ENCODE data around the gene TRPV2.
A peak's percentile ranks its signal among the peaks of the same experiment; 100 is the strongest.
"Not testable (repeated sequence)": the region's sequence is repeated elsewhere in the genome, so short reads cannot be mapped to it uniquely, and the experiment has no call there.

TRPV2 gene

DNA sequence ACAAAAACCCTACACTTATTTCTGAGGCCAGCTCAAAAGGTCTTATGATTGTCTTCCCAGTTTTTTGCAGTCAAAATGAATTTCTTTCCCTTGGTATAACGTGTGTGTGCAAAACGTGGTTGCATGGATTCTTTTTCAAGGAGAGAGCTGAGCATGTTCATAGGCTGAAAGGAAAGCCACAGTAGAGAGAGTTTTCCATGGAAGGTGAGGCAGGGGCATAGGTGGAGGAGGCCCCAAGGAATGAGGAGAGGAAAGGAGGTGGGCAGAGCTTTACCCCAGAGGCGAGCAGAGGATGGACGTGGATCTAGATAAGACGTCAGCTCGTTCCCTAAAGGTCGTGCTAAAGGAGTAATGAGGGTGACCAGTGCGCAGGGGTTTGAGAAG, 22.8 kb downstream of the TRPV2 start:
- no peak for DNase-seq (ENCODE audit: low spot score)

DNA sequence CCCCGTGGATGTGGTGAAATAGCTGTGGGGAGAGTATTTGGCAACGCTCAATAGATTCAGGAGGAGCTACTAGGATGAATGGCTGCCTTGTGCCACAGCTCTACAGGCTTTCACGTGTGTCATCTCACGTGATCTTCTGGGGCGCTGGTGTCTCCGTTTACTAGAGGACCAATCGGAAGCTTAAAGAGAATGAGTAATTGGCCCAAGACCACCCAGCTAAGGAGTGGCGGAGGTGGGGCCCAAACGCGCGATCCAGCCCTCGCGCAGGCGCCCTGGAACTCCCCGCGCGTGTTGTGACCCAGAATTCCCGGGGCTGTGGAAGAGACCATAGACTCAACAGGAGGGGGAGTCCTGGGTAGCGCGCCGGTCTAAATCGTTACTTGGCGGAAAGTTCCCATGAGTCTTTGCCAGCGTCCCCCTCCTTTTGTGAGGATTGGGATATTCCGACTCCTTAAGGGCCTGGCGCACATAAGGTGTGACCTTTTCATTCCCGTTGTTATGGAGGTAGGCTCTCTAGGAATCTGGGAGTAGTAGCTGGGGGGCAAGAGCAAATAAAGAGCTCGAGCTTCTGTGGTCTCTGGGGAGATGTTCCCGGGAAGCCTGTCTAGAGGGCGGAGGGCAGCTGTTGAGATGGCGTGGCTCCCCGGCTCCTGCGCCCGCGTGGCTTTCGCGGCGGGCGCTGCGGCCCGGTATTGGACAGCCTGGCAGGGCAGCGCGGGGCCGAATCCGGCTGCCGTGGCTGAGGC, 23.4 kb downstream of the TRPV2 start:
- DNase-seq (ENCODE audit: low spot score): peak; percentile 100

DNA sequence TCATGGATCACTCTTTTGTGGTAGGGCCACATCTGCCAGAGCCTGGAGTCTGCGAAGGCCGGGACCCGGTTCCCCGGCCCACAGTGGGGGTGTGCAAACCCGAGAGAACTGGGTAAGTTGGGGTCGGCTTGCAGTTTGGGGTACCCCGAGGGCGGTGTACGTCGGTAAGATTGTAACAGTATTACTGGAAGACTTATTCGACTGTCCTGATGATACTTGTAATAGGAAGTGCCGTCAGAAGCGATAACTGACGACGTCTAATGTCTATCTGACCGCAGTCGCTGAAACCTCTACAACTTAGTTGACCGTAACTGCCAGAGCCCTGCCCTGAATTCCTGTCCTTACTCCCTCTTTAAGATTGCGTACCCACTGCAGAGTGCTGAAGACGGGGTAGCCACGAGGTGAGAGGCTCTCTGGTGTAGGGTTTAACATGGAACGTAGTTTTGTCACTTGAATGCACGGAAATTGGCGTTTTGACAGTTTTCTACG, 24.0 kb downstream of the TRPV2 start:
- no peak for DNase-seq (ENCODE audit: low spot score)

DNA sequence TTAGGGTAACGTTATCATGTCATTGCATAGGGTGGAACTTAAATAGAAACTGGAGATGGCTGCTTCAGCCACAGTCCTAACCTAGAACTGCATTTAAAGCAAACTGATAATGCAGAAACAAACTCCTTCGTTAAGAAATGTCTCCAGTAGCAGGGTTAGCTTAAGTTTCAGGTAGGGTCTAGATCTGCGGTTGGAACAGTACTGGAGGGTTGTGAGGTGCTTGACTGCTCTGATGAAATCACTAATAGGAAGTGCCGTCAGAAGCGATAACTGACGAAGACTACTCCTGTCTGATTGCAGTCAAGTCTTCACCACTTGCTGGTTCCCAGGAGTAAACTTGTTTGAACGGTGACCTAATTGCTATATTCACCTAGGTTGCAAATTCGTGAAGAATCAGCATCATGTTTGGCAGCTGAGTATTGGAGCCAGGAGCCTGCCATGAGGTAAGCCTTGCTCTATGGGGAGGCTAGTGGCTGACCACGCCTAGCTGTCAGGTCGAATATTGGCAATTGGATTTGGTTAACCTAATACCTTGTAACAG, 24.5 kb downstream of the TRPV2 start:
- DNase-seq (ENCODE audit: low spot score): no peak

DNA sequence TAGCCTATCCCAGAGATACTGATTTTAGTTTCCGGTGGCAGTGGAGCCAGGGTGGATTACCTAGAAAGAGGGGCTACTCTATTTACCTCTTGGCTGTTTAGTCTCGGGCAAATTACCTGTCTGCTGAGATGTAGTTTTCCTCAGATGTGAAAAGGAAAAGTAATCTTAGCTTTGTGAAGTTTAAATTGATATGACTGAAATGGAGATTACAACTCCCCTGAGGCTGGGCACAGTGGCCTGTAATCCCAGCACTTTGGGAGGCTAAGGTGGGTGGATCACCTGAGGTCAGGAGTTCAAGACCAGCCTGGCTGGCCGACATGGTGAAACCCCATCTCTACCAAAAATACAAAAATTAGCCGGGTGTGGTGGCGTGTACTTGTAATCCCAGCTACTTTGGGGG, 25.0 kb downstream of the TRPV2 start:
- not testable (repeated sequence) for DNase-seq (ENCODE audit: low spot score)

DNA sequence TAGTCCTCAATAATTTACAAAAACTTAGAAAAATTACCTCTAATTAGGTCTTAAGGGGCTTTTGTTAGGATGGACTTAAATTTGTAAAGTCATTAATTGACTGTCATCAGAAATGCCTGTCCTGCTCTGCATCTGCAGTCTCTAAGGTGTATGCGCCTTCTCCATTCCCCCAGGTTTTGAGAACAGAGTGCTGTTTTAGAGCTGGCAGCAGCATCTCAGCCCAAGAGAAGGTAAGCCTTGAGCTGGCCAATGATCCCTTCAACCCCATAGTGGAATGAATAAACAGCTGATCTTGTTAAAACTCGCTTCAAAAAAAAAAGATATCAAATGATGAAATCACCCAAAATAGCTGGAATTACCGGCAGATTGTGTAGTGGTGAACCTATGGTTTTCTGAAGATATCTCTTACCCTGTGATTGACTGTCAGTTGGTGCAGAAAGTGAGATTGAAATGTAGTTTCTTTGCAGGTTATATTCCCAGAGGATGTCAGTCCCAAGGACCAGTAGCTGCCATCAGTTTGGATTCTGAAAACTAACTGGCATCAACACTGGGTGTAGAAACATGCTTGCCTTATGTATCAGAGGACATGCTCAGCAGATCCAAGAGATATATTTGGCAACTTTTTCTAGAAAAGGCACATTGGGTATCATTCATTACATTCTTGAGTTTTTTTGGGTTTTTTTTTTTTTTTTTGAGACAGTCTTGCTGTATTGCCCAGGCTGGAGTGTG, 25.7 kb downstream of the TRPV2 start:
- DNase-seq (ENCODE audit: low spot score): no peak

DNA sequence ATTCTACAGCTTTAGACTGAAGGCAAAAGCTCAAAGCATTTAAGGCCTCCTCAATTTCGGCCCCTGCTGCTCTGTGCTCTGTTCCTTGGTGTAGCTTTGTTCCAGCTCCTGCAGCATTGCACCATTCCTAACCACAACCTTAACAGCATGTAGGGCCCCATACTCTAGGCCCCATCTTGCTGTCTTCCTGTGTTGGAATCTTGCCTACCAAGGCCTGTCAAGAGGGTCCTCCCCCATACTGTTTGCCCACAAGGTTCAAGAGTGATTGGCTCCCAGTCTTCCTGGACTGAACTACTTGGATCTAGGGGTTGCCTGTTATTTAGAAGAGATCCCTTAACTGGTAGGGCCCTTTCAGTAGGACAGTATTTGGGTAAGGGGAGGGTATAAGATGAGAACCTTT, 26.8 kb downstream of the TRPV2 start:
- no peak for DNase-seq (ENCODE audit: low spot score)

DNA sequence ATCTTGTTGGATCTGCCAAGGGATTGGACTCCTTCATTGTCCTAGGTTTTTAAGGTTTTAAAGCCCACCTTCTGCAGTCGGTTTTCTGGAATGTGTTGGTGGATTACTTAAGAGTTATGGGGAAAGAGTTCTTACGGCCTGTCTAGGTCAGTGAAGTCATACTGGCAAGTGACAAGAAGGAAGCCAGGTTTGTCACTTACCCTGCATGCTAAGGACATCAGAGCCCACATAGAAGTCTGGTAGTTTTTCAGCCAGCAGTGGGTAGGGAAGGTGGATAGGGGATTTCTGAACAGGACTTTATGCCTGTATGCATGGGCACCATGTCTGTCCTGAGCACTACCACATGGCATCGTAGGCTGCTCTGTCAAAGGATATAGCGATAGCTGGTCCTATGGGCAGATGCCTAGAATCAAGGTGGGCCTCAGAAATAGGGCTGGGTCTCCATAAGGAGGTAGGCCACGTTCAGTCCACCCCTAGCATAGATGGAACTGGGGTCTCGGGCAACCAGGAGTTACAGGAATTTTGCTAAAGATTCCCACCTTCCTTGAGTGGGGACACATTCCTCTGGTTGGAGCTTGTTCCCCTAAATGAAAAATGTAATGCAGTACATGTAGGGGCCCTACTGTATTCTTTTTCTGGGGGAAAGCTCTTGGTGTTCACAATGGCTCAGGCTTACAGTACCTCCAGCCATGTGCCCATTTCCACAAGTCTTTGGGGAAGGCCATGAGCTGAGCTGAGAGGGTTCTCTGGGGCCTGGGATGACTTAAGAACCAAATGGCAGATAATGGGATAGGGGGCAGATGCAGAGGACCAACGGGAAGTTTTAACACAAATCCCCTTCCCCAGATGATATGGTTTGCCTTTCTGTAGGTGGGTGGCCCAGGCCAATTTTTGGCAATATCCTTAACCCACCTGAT, 27.5 kb downstream of the TRPV2 start:
- no peak for DNase-seq (ENCODE audit: low spot score)

DNA sequence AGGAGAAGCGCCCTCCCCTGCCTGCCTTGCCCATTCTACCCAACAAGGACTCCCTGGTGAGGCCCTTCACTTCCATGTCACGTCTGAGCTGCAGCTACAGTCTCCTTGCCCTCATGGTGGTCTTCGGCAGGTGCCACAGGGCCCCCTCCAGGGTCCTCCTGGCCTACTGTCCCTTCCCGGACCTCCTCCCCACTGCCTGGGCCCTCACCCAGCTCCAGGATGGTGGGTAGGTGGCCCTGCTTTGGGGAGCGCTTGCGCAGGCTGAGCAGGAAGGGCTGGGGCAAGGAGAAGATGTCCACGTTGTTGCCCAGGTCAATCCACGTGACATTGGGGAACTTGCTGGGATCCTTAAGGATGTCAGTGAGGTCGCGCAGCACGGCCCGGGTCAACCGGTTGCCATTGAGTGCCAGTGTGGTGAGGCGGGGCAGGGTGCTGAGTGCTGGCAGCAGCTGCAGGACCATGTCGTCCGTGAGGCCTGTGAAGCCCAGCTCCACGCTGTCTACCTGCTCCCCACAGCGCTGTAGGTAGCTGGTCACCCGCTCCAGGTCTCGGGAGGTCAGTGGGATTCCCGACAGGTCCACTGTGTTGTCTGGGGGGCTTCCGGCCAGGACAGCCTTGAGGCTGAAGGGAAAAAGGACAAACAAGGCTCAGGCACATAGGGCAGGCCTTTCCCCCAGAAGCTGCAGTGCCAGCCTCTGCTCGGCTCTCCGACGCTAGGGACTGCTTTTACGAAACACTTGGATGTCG, 28.3 kb downstream of the TRPV2 start:
- DNase-seq (ENCODE audit: low spot score): no peak

DNA sequence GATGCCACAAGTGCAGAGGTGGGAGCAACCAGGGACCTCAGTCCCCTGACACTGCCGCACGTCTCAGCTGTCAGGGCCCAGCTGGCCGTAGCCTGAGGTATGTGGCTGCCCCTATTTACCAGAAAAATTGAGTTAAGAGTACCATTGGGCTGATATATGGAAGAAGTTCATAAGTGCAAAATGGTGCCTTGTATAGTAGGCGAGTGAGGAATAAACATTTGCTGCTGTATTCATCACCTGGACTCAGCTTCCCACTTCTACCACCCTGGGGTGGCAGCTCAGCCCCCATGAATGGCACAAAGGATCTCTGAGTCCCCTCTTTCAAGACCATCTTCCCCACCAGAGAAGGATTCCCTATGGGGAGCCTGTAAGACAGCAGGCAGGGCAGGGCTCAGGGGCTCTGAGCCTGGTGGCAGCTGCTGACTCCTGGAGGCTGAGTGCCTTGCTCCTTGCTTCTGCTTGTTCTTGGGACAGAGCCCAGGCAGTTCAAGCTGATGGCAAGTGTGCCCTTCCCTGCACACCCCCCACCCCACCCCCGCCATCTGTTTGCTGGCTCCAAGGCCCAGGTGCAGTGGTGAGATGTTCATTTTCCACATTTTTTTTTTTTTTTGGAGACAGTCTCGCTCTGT, 29.0 kb downstream of the TRPV2 start:
- no peak for DNase-seq (ENCODE audit: low spot score)

DNA sequence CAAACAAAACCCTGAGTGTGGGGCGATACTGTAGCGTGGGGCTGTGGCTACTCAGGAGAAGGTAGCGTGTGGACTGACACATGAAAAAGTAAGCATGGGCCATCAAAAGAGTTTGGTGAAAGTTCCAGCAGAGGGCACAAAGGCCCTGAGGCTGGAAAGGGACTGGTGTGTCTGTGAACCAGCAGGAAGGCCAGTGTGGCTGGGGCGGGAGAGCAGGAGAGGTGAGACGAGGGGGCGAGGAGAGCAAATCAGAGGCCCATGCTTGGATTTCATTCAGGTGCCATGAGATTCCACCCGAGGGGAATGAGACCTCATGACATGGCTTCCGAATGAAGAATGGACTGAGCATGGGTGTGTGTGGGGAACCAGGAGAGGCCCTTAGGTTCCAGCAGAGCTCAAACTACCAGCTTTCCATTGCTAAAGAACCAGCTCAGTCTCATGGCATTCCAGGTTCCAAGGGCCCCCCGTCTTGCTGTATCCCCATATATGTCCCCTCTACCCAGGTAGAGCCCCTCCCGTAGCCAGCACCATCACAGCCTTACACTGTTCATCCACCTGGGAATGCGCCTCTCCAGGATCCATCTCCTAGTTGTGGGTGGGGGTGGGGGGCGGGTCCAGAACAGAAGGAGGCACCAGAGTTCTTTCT, 31.1 kb downstream of the TRPV2 start:
- DNase-seq (ENCODE audit: low spot score): no peak

DNA sequence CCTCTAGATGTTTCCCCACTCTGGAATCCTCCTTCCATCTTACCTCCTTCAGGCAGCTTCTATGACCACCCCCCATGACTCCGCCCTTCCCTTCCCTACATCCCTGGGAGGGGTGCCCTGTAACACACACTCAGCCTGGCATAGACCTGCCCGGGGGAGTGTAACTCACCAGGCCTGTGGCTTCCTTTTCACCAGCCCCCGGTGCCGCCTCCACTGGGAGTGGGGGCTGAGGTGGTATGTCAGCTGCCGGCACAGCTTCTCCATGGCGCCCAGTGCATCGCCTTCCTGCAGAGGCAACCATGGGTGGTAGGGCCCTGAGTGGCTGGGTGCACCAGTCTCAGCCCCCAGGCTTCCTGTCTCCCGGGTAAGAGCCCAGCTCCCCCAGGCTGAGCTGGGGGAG, 32.3 kb downstream of the TRPV2 start:
- no peak for DNase-seq (ENCODE audit: low spot score)

DNA sequence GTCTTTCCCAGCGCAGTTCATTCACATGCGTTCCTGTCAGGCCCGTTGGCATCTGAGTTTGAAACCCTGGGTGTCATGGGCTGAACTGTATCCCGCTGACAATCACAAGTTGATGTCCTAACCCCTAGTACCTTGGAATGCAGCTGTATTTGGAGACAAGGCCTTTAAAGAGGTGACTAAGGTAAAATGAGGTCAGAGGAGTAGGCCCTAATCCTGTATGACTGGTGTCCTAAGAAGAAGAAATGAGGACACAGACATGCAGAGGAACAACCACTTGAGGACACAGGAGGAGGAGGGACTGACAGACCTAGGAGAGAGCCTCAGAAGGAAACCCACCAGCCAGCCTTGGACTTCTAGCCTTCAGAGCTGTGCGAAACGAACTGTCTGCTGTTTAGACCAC, 33.1 kb downstream of the TRPV2 start:
- no peak for DNase-seq (ENCODE audit: low spot score)

DNA sequence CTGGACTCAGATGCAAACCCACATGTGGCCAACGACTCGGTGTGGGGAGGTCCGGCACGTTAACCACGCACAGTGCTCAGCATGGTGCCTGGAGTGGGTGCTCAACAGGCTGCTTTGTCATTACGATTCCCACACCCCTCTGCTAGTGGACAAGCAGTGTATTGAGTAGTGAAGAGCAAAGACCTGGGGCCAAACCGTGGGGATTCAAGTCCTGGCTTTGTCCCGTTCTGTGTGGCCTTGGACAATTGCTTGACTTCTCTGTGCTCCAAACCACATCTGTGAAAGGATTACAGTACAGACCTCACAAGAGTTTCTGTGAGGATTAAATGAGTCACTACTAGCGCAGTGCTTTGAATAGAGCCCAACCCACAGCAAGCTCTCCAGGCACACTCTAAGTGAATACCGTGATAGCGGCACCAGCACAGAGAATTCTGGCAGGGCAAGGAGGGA, 33.8 kb downstream of the TRPV2 start:
- peak; percentile 60 for DNase-seq (ENCODE audit: low spot score)

DNA sequence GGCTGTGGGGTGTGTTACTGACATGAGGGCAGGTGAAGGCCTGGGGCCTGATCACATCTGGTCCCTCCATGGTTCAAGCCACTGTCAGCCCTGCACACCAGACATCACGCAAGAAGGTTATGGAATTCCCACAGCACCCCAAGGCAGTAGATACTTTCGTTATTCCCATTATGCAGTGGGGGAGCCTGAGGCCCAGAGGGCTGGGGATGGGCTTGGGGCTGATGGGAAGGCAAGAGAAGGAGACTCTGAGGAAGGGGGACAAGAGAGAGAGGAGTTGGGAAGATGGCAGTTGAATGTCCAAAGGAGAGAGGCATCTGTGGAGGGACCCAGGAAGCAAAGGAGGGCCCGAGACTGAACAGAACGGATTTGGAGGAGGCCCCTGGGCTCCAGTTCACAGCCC, 34.7 kb downstream of the TRPV2 start:
- no peak for DNase-seq (ENCODE audit: low spot score)

DNA sequence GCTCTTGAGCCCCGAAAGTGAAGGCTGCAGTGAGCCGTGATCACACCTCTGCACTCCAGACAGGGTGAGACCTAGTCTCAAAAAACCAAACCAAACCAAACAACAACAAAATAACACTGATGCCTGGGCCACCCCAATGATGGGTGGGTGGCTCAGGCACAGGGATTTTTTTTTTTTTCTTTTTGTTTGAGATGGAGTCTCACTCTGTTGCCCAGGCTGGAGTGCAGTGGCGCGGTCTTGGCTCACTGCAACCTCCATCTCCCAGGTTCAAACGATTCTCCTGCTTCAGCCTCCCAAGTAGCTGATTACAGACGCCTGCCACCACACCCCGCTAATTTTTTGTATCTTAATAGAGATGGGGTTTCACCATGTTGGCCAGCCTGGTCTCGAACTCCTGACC, 36.9 kb downstream of the TRPV2 start:
- not testable (repeated sequence) for DNase-seq (ENCODE audit: low spot score)

DNA sequence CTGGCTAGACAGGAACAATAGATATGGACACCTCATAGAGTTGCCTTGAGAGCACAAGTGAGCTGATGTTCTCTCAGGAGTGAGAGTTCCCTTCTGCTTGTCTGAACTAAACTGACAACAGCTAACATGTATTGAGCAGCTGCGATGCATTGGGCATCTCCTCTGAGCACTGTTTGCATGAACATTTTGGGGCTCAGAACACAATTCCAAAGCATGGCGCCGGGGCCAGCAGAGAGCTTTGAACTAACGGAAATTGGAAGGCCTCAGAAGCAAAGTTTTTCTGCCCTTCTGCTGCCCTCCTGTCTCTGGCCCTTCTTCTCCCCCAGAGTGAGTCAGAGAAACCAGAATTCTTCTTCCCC, 38.1 kb downstream of the TRPV2 start:
- DNase-seq (ENCODE audit: low spot score): no peak

DNA sequence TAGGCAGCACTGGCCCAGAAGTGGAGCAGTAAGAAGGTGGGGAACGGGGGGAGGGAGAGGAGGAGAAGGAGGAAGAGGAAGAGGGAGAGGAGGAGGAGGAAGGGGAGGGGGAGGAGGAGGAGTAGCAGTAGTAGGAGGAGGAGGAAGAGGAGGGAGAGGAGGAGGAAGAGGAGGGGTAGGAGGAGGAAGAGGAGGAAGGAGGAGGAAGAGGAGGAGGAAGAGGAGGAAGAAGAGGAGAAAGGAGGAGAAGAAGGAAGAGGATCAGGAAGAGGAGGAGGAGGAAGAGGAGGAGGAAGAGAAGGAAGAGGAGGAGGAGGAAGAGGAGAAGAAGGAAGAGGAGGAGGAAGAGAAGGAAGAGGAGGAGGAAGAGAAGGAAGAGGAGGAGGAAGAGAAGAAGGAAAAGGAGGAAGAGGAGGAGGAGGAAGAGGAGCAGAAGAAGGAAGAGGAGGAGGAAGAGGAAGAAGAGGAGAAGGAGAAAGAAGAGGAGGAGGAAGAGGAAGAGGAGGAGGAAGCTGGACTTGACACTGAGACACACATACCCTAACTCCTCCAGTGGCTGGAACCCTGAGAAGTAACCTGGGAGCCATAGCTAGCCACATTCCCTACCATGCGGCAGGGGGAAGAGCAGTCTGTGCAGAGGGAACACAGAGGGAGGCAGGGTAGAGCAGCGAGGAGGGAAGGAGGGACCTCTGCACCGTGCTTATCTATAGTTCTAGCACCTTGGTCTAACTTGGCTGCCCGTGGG, 40.8 kb downstream of the TRPV2 start:
- DNase-seq (ENCODE audit: low spot score): no peak

DNA sequence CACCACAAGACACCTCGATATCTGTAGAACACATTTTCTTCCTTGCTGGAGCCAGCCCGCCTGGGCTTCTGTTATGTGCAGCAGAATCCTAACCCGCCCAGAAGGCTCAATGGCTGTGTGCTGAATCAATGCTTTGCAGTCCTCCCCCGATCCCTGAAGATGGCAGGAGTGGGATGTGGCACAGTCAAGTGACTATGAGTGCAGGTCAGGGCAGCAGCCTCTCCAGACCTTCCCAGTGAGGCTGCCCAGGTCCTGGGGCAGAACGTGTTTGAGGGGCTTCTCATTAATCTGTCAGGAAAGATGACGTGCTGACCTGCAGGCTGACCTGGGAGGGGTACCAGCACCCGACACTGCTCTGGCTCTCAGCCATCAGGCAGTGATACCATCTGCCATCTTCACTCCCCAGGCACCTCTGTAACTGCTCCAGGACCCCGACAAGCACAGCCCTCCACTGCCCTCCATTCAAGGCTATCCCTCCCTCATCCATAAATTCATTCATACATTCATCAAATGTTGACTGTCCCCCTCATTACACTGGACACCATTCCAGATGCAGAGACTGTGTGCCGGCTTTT, 41.5 kb downstream of the TRPV2 start:
- DNase-seq (ENCODE audit: low spot score): no peak

Measured in AG08395 (cell line).